ENCODE results near the gene POLD1.
"Not testable (repeated sequence)": the region's sequence is repeated elsewhere in the genome, so short reads cannot be mapped to it uniquely, and the experiment has no call there.

POLD1 gene

DNA sequence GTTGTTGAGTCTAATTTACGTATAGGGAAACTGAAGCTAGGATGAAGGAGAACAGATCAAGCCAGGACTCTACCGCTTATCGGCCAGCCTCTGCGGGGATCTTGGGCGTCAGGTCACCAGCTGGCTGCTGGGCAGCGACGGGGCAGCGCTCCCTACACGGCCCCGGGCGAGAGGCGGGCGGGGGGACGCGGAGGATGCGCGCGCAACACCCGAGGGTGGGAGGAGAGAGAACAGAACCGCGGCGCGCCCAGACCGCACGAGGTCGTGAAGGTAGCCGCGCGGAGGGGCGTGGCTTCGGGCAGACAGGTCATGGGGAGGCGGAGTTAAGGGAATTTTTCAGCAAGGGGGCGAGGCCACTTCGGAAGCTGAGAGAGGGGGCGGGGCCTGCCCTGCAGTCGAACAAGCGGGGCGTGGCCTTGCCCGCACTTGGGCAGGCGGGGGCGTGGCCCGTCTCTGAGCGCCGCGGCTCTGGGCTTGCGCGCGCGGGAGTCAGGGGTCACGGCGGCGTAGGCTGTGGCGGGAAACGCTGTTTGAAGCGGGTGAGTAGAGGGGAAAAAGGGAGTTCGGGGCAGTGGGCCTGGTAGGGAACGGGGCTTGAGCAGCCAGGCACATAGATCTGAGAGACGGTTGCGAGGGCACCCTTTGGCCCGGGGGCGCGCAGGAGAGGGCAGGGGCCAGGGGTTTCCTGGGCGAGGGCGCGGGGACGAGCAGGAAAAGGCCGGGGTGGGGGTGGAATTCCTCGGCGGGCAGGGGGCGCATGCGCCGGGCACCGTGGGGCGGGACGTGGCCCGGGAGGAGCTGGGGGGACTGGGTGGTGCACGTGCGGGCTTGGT lies at the start of gene POLD1:
POLD1 (plus strand) TSS at position 496 of the 833 bp plus-strand sequence. CDS start 14,505 bp downstream, outside the sequence.
- Mint-ChIP-seq H3K4me1 (peaks cover 38 to 43% of the 10 kb centered on the region in 2 donors), H3K9me3 (no peaks in the 10 kb centered on the region), H3K36me3 (peaks cover 36 to 56% of the 10 kb centered on the region in 2 donors), H3K27me3 (no peaks in the 10 kb centered on the region), H3K4me3 (peak within 1 kb of the TSS; percentile 90 to 94), H3K27ac (peak within 1 kb of the TSS; percentile 94)
- ATAC-seq (replicated peaks) (peak; percentile 88 to 92), DNase-seq (peak; percentile 98)

DNA sequence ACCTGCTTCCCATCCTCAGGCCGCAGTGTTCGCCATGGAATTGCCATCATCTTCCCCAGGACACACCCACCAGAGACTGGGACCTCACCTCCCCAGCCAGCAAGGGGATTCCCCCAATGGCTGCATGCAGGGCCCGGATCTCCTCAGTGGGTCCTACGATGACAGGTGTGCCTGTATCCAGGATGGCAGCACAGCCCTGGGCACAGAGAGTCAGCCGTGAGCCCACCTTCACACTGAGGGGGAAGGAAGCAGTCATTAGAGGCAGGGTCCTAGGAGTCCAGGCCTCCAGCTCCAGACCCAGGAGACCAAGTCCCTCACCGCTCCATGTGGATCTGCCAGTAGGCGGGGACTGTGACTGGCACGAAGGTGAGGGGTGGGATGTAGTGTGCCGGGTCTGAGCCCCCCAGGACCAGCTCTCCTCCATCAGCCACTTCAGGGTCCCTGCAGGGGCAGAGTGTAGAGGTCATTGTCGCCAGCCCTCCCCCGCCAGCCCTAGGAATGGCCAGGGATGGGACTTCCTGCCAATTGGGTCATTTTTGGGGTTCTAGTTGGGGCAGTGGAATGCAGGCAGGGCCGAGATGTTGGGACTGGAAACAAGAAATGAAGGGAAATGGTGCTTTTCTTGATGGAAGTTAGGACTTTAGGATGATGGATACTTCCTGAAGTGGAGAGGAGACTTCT lies 49.3 kb upstream of the POLD1 start:
- peak overlapping the region; percentile 77 to 92 for H3K4me3 Mint-ChIP-seq
- no peaks in the 10 kb centered on the region for H3K27me3 Mint-ChIP-seq
- peaks cover 63 to 87% of the 10 kb centered on the region in 2 donors for H3K4me1 Mint-ChIP-seq

DNA sequence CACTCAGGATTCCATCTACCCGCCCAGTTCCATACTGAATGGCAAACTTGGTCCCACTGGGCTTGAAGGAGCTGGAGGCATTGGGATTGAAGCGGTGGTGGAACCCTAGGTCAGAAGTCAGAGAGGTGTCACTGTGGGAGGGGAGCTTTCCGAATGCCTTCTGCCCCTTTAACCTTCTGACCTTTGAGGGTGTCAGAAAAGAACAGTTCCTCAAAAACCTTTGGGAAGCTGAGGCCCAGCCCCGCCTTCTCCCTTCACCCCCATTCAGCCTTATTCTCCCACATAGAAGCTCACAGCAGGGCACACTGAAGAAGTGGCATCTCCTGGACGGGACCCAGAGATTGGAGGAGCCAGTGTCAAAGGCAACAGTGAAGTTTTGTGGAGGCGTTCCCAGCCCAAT lies 47.1 kb upstream of the POLD1 start:
- Mint-ChIP-seq H3K4me3 (peak overlapping the region; percentile 68 to 77), H3K36me3 (peaks cover 82 to 83% of the 10 kb centered on the region in 2 donors), H3K4me1 (peaks cover 62 to 81% of the 10 kb centered on the region in 2 donors), H3K27ac (peak overlapping the region; percentile 77)
- H3K27me3 Mint-ChIP-seq; H3K9me3 Mint-ChIP-seq; DNase-seq; ATAC-seq (replicated peaks): not testable (repeated sequence)

More for the DNA sequence above, 49.3 kb upstream of the POLD1 start:
- Mint-ChIP-seq H3K36me3 (peaks cover 67 to 72% of the 10 kb centered on the region in 2 donors), H3K27ac (peak overlapping the region; percentile 77), H3K9me3 (peaks cover 0 to 2% of the 10 kb centered on the region in 2 donors)
- no peak for DNase-seq
- no peak for ATAC-seq (replicated peaks)

DNA sequence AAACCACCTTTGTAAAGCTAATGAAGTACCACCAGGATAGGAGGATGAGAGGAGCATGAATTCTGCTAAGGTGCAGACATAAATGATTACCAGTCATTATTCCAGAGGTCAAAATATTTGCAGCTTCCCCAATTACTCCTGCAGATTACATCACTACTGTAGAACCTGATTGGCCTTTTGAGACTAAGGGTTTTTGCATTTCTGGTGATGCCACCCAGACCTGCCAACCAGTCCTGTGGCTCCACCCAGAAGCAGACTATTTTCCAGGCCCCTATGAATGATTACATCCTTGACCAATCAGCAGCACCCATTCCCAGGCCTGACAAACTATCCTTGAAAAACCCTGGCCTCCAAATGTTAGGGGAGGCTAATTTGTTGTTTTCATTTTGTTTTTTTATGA lies 43.8 kb upstream of the POLD1 start:
- peaks cover 46 to 69% of the 10 kb centered on the region in 2 donors for H3K4me1 Mint-ChIP-seq
- DNase-seq (no peak), ATAC-seq (replicated peaks) (no peak)
- peak overlapping the region; percentile 79 to 87 for H3K4me3 Mint-ChIP-seq
- peaks cover 2 to 4% of the 10 kb centered on the region in 2 donors for H3K9me3 Mint-ChIP-seq
- no peaks in the 10 kb centered on the region for H3K27me3 Mint-ChIP-seq
- peak overlapping the region; percentile 94 for H3K27ac Mint-ChIP-seq
- peaks cover 72 to 73% of the 10 kb centered on the region in 2 donors for H3K36me3 Mint-ChIP-seq

DNA sequence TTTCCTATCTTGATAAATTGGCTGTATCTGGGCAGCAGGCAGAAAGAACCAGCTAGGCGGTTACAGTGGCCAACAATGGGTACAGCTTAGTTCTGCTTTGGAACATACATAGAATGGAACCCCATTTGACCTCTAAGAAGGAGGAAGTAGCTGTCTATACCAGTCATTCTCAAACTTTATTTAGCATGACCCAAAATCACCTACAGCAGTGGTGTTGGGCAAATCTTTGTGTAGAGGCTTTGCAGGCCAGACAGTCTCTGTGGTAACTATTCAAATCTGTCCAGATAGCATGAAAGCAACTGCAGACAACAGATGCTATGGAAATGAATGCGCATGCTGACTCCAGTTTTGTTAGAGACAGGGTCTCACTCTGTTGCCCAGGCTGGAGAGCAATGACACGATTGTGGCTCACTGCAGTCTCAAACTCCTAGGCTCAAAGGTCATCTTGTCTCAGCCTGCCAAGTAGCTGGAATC lies 43.0 kb upstream of the POLD1 start:
- DNase-seq (peak; percentile 81), ATAC-seq (replicated peaks) (peak; percentile 79 to 82)
- Mint-ChIP-seq H3K27ac (peak overlapping the region; percentile 94), H3K27me3 (no peaks in the 10 kb centered on the region), H3K4me3 (peak overlapping the region; percentile 79 to 87), H3K36me3 (peaks cover 66 to 71% of the 10 kb centered on the region in 2 donors), H3K4me1 (peaks cover 43 to 70% of the 10 kb centered on the region in 2 donors), H3K9me3 (peaks cover 0 to 4% of the 10 kb centered on the region in 2 donors)

DNA sequence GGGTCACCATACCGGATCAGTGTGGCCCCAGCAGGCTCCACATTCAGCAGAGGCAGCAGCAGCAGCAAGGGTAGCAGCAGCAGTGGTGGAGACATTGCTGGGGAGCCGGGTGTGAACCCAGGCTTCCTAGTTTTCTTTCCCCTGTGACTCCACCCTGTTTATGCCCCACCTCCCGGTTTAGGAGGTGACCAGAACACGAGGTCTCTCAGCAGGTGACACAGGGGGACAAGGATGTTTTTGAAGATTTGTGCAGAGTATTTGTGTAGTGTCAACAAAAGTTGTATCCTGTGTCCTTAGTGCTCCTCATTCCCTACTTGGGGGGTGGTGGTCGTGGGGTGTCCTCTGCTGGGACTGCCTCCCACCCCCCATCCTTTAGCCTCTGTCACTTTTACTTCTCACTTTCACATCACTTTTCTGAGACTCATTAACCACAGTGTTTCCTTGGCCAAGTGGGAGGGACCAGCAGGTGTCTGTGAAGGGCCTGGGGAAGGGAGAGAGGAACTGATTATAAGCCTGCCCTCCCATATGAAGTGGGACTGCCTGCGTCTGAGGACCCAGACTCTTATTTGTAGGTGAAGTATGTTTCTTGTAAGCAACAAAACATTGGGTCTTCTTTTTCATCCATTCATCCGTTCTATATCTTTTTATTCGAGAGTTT lies 39.4 kb upstream of the POLD1 start:
- ATAC-seq (replicated peaks) = peak; percentile 55 to 62
- peaks cover 0 to 4% of the 10 kb centered on the region in 2 donors for H3K9me3 Mint-ChIP-seq
- peak overlapping the region; percentile 87 to 91 for H3K4me3 Mint-ChIP-seq
- peaks cover 41 to 74% of the 10 kb centered on the region in 2 donors for H3K4me1 Mint-ChIP-seq
- peaks cover 39 to 46% of the 10 kb centered on the region in 2 donors for H3K36me3 Mint-ChIP-seq
- H3K27ac Mint-ChIP-seq = peak overlapping the region; percentile 97
- H3K27me3 Mint-ChIP-seq = no peaks in the 10 kb centered on the region
- DNase-seq = peak; percentile 81

DNA sequence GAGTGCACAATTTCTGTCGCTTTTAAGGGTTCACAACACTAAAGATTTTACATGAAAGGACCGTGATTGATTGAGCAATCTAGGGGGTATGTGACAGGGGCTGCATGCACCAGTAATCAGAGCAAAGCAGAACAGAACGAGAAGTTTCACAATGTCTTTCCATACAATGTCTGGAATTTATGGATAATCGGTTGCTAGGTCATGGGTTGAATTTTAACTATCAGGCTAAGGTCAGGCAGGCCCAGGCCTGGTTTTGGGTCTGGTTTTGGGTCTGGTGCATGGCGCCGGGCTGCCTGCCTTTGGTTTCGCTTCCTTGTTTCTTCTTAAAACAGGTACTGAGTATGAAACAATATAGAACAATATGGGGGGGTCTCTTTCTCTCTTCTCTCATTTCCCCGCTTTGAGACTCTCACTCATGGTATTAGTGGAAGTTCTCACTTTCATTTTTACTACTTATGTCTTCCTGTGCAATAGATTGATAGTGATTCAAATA lies 37.0 kb upstream of the POLD1 start:
- Mint-ChIP-seq H3K4me3 (peak overlapping the region; percentile 62 to 66), H3K4me1 (peaks cover 43 to 83% of the 10 kb centered on the region in 2 donors), H3K27ac (peak overlapping the region; percentile 92), H3K36me3 (peaks cover 23 to 30% of the 10 kb centered on the region in 2 donors)
- DNase-seq = peak; percentile 82
- ATAC-seq (replicated peaks) = peak; percentile 58 to 62
- not testable (repeated sequence) for H3K27me3 Mint-ChIP-seq, H3K9me3 Mint-ChIP-seq

DNA sequence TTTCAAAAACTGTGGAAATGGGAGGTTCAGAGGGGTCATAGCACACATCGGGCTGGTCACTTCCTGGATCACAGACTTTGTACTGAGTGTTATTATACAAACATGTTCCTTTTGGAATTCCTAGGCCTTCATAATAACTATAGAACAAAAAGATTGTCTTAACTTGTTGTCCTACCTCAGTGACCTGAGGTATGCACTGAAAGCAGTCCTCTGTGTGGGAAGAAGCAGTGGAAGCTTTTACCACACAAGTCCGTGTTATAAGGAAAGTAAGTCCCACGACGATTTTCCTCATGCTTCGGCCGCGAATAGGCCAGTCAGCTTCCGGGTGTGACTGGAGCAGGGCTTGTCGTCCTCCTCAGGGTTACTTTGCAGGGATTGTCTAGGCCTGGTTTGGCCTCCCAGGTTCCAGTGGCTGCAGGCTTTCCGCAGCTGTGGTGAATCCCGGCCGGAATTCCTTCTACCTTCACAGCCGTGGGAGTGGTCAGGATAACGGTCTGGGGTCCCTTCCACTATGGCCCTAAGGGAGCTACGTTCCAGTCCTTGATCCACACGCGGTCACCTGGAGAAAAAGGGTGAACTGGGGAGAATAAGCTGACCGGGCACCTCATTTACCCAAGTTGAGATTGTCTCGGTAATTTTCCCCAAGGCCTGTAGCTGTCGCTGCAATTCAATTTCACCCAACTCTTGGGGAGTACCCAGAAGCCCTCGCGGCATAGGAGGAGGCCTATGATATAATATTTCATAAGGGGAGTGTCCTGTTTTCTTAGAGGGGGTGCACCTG lies 34.7 kb upstream of the POLD1 start:
- Mint-ChIP-seq H3K4me3 (peak overlapping the region; percentile 4 to 39), H3K4me1 (peaks cover 35 to 70% of the 10 kb centered on the region in 2 donors), H3K27me3 (no peaks in the 10 kb centered on the region), H3K36me3 (peaks cover 10 to 16% of the 10 kb centered on the region in 2 donors), H3K27ac (peak overlapping the region; percentile 73), H3K9me3 (no peaks in the 10 kb centered on the region)
- no peak for ATAC-seq (replicated peaks)
- DNase-seq = no peak

DNA sequence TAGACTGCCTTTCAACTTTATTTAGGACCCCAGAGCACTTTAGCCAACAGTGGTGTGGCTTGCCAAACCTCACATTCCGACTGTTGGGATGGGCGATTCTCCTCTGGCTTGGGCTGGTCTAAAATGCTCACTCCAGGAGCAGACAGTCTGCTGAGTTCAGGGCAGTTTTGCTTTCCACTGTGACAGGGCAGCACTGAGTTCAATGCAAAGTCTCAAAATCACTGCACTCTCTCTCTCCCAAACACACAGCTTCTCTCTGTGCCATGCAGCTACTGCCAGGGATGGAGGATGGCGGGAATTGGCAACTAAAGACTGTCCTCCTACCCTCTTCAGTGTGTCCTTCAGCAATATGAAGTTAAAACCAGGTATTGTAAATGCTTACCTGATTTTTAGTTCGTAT lies 31.9 kb upstream of the POLD1 start:
- DNase-seq = no peak
- Mint-ChIP-seq H3K4me3 (no peak overlapping the region), H3K36me3 (peaks cover 3 to 7% of the 10 kb centered on the region in 2 donors), H3K27ac (no peak overlapping the region), H3K27me3 (no peaks in the 10 kb centered on the region), H3K9me3 (no peaks in the 10 kb centered on the region), H3K4me1 (peaks cover 26 to 48% of the 10 kb centered on the region in 2 donors)
- no peak for ATAC-seq (replicated peaks)

DNA sequence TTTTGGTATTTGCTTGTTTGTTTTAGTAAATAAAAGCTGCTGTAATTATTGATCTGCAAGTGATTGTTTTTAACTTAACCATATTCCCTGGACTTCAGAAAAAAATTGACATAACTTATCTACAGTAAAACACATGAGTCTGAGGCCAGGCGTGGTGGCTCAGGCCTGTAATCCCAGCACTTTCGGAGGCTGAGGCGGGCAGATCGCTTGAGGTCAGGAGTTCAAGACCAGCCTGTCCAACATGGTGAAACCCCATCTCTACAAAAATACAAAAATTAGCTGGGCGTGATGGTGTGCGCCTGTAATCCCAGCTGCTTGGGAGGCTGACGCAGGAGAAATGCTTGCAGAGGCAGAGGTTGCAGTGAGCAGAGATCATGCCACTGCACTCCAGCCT lies 30.7 kb upstream of the POLD1 start:
- H3K4me1 Mint-ChIP-seq = peaks cover 28 to 48% of the 10 kb centered on the region in 2 donors
- H3K36me3 Mint-ChIP-seq; H3K27ac Mint-ChIP-seq; H3K4me3 Mint-ChIP-seq; DNase-seq; H3K9me3 Mint-ChIP-seq; H3K27me3 Mint-ChIP-seq; ATAC-seq (replicated peaks): not testable (repeated sequence)

DNA sequence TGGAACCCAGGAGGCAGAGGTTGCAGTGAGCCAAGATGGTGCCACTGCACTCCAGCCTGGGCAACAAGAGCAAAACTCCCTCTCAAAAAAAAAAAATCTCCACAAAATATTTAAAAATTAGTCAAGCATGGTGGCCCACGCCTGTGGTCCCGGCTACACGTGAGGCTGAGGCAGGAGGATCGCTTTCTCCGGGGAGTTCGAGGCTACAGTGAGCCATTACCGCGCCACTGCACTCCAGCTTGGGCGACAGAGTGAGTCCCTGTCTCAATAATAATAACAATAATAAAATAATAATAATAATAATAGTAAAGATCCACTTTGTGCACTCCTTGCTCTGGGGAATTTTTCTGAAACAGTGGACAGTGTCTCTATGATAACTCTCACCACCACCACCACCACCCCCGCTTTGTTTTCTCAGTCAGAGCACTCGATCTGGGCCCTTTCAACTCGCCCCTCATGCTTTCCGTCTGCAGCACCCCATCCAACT lies 27.4 kb upstream of the POLD1 start:
- peak overlapping the region; percentile 99 for H3K27ac Mint-ChIP-seq
- peaks cover 13 to 33% of the 10 kb centered on the region in 2 donors for H3K36me3 Mint-ChIP-seq
- peaks cover 42 to 47% of the 10 kb centered on the region in 2 donors for H3K4me1 Mint-ChIP-seq

DNA sequence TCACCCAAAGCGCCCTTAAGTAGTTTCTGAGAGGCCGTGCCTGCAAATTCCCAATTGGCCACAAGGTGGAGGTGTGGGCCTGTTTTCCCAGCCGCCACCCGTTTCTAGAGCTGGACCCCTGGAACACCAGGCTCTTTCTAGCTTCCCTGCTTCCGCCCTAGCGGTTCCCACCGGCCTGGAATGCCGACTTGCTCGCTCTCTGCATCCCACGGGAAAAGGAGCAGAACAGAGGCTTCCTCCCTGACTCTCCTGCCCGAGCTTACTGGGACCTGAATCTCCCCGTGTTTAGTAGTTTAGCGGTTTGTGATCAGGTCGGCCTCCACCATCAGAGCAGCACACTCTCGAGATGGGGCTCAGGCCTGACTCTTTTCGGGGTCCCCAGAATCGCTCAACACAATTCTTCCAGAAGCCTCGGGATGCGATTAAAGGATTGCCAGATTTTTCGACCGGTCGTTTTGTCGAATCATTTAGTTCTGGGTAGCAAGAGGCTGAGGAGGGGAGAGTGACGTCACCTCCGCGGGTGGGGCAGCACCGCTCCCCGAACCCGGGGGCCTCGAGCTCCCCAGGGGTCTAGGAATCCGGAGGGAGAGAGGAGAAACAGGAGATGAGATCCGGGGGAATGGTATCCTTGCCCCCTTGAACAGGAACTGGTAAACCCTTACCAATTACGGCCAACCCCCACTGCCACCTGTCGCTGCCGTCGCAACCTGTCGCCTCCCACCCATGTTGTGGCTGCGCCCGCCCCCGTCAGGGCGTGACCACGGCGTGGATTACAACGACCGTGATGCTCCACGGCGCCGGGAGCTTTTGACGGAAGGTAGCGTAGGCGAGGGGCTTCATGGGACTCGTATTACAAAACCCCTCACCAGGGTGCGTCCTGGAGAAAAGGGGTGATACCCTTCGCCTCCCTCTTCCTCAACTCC lies 26.7 kb upstream of the POLD1 start:
- Mint-ChIP-seq H3K4me3 (peak overlapping the region; percentile 91 to 93), H3K36me3 (peaks cover 15 to 33% of the 10 kb centered on the region in 2 donors), H3K9me3 (peaks cover 3 to 8% of the 10 kb centered on the region in 2 donors), H3K27me3 (no peaks in the 10 kb centered on the region), H3K27ac (peak overlapping the region; percentile 99), H3K4me1 (peaks cover 45 to 54% of the 10 kb centered on the region in 2 donors)
- ATAC-seq (replicated peaks) (peak; percentile 79 to 82), DNase-seq (peak; percentile 88)

More for the DNA sequence above, 27.4 kb upstream of the POLD1 start:
- peak overlapping the region; percentile 91 to 93 for H3K4me3 Mint-ChIP-seq
- peaks cover 3 to 8% of the 10 kb centered on the region in 2 donors for H3K9me3 Mint-ChIP-seq
- DNase-seq (no peak), ATAC-seq (replicated peaks) (no peak)
- no peaks in the 10 kb centered on the region for H3K27me3 Mint-ChIP-seq
